PC-9 (cell line): ENCODE results near the gene DNAH9. TPM values are rescaled to one million over a fixed set of nuclear protein-coding genes. Genes with fewer than 3 reads are reported as not detected.

Experiments
- BruUV-seq: library from RNA; stranded (reverse); fragments of 400-500 nt; replicated peaks from 2 replicates; lab custom pipeline; 2021; lab: Mats Ljungman, UMichigan
- CTCF ChIA-PET: fragments of 300-600 bp; sonication (Branson Sonifier 250); formaldehyde crosslinking; loops from one replicate; lab custom pipeline; 2022; ENCODE audit warnings: antibody characterized with exemption; lab: Charles Lee
- POLR2A ChIA-PET: fragments of 300-600 bp; sonication (Branson Sonifier 250); formaldehyde crosslinking; loops from one replicate; lab custom pipeline; 2022; ENCODE audit warnings: antibody characterized with exemption; ENCODE audit not compliant: unreplicated experiment; lab: Charles Lee
- DNase-seq, 2 experiments: peaks; one replicate each; pipeline versions ENCODE4 v3.0.0 to v3.0.0-alpha.2; 2015 to 2022; ENCODE audit warnings: mixed read lengths in 1 of 2
- H2AFZ ChIP-seq: fragments of 200-600 bp; sonication (generic); 2 replicates; pipeline ENCODE4 v1.8.1; 2017; ENCODE audit warnings: antibody characterized with exemption
- H3F3A ChIP-seq: fragments of 200-600 bp; sonication (generic); 2 replicates; pipeline ENCODE4 v1.8.1; 2017; ENCODE audit warnings: antibody characterized with exemption, mild to moderate bottlenecking, low read depth; ENCODE audit not compliant: insufficient read depth
- H3K27ac ChIP-seq: fragments of 200-600 bp; sonication (generic); 2 replicates; pipeline ENCODE4 v1.6.1; 2016; ENCODE audit warnings: mixed run types
- H3K27me3 ChIP-seq: fragments of 200-600 bp; sonication (generic); 2 replicates; pipeline ENCODE4 v1.6.1; 2016; ENCODE audit warnings: low read depth, mixed run types; ENCODE audit not compliant: insufficient read depth
- H3K36me3 ChIP-seq: fragments of 200-600 bp; sonication (generic); 2 replicates; pipeline ENCODE4 v1.6.1; 2016; ENCODE audit warnings: low read depth, mixed run types
- H3K4me1 ChIP-seq: fragments of 200-600 bp; sonication (generic); replicated peaks from 2 replicates; pipeline ENCODE4 v1.6.1; 2016; ENCODE audit warnings: mixed run types; ENCODE audit not compliant: insufficient read depth
- H3K4me2 ChIP-seq: fragments of 200-600 bp; sonication (generic); 2 replicates; pipeline ENCODE4 v1.6.1; 2017; ENCODE audit warnings: mixed run types
- H3K4me3 ChIP-seq: fragments of 200-600 bp; sonication (generic); 2 replicates; pipeline ENCODE4 v1.6.1; 2016; ENCODE audit warnings: mixed run types
- H3K79me2 ChIP-seq: fragments of 200-600 bp; sonication (generic); 2 replicates; pipeline ENCODE4 v1.6.1; 2017; ENCODE audit warnings: low read depth, mixed run types
- H3K9me2 ChIP-seq: fragments of 200-600 bp; sonication (generic); 2 replicates; pipeline ENCODE4 v1.8.1; 2017; ENCODE audit warnings: mild to moderate bottlenecking; ENCODE audit not compliant: insufficient read depth
- H3K9me3 ChIP-seq: fragments of 200-600 bp; sonication (generic); 2 replicates; pipeline ENCODE4 v1.8.1; 2016; ENCODE audit warnings: low read depth; ENCODE audit not compliant: insufficient read depth
- H4K20me1 ChIP-seq: fragments of 200-600 bp; sonication (generic); 2 replicates; pipeline ENCODE4 v1.8.1; 2017; ENCODE audit not compliant: insufficient read depth
- CTCF ChIP-seq: fragments of 200-600 bp; sonication (generic); conservative IDR thresholded peaks from 2 replicates; pipeline ENCODE4 v1.6.1; 2017; ENCODE audit warnings: mixed run types, antibody characterized with exemption, mild to moderate bottlenecking, moderate library complexity
- EZH2 ChIP-seq: fragments of 200-600 bp; sonication (generic); IDR thresholded peaks from 2 replicates; pipeline ENCODE4 v1.8.0; 2017; ENCODE audit warnings: antibody characterized with exemption, low read depth
- intact Hi-C: fragments of 100-400 bp; cut with micrococcal nuclease; formaldehyde crosslinking; loops from one replicate; pipeline ENCODE4 v1.10.0; 2022; ENCODE audit not compliant: unreplicated experiment
- total RNA-seq: library from RNA; stranded (reverse); gene quantifications from 2 replicates; pipeline ENCODE4 v1.2.3, GENCODE V29; 2021

Gene DNAH9
- total RNA-seq, 1 experiment from 2014 or later = not detected

GRCh38 chr17:11639736-11640462 is 41.6 kb downstream of the DNAH9 start:
- H3K4me1 ChIP-seq = no peaks in the 10 kb centered on the region
- POLR2A ChIA-PET = no interaction called here
- H2AFZ ChIP-seq = no peak overlapping the region
- intact Hi-C loops = no loop called here
- H3K27ac ChIP-seq = no peak overlapping the region
- TF ChIP-seq CTCF = no peak
- TF ChIP-seq EZH2 = no peak
- CTCF ChIA-PET = no interaction called here
- H3K9me2 ChIP-seq = no peaks in the 10 kb centered on the region
- no peaks in the 10 kb centered on the region for H3K27me3 ChIP-seq
- DNase-seq = no peak
- H4K20me1 ChIP-seq = no peaks in the 10 kb centered on the region
- no peaks in the 10 kb centered on the region for H3K79me2 ChIP-seq
- no peaks in the 10 kb centered on the region for H3K9me3 ChIP-seq
- BruUV-seq = no TSS peak
- H3K36me3 ChIP-seq = no peaks in the 10 kb centered on the region
- H3K4me2 ChIP-seq = no peak overlapping the region
- H3K4me3 ChIP-seq = no peak overlapping the region
- no peaks in the 10 kb centered on the region for H3F3A ChIP-seq

- Histone ChIP-seq H3K4me2 (no peak overlapping the region), H3K36me3 (no peaks in the 10 kb centered on the region), H3K79me2 (no peaks in the 10 kb centered on the region), H3K9me2 (no peaks in the 10 kb centered on the region), H2AFZ (no peak overlapping the region), H3K27ac (no peak overlapping the region), H3K27me3 (no peaks in the 10 kb centered on the region), H3K4me1 (no peaks in the 10 kb centered on the region), H3K9me3 (no peaks in the 10 kb centered on the region), H4K20me1 (no peaks in the 10 kb centered on the region), H3F3A (no peaks in the 10 kb centered on the region), H3K4me3 (no peak overlapping the region)
- CTCF ChIA-PET = no interaction called here
- POLR2A ChIA-PET = no interaction called here
- DNase-seq = no peak
- no TSS peak for BruUV-seq
- TF ChIP-seq EZH2 = no peak
- TF ChIP-seq CTCF = no peak
- intact Hi-C loops = no loop called here
Observed at GRCh38 chr17:11640463-11640814, 42.2 kb downstream of the DNAH9 start.

GRCh38 chr17:11641521-11642275 is 43.4 kb downstream of the DNAH9 start:
- intact Hi-C loops = no loop called here
- TF ChIP-seq CTCF (no peak), EZH2 (no peak)
- Histone ChIP-seq H3K79me2 (no peaks in the 10 kb centered on the region), H3K27me3 (no peaks in the 10 kb centered on the region), H4K20me1 (no peaks in the 10 kb centered on the region), H3F3A (no peaks in the 10 kb centered on the region), H3K9me3 (no peaks in the 10 kb centered on the region), H3K4me2 (no peak overlapping the region), H2AFZ (no peak overlapping the region), H3K9me2 (no peaks in the 10 kb centered on the region), H3K27ac (no peak overlapping the region), H3K4me1 (no peaks in the 10 kb centered on the region), H3K4me3 (no peak overlapping the region), H3K36me3 (no peaks in the 10 kb centered on the region)
- POLR2A ChIA-PET = no interaction called here
- BruUV-seq = no TSS peak
- DNase-seq = no peak
- CTCF ChIA-PET = no interaction called here
